ENCODE measurements around the gene LRRTM4. TPM values are rescaled to one million over a fixed set of nuclear protein-coding genes. Genes with fewer than 3 reads are reported as not detected.
"Not testable (repeated sequence)": the region's sequence is repeated elsewhere in the genome, so short reads cannot be mapped to it uniquely, and the experiment has no call there.

The LRRTM4 gene
- polyA plus RNA-seq, 1 donor = 0.58 TPM

DNA sequence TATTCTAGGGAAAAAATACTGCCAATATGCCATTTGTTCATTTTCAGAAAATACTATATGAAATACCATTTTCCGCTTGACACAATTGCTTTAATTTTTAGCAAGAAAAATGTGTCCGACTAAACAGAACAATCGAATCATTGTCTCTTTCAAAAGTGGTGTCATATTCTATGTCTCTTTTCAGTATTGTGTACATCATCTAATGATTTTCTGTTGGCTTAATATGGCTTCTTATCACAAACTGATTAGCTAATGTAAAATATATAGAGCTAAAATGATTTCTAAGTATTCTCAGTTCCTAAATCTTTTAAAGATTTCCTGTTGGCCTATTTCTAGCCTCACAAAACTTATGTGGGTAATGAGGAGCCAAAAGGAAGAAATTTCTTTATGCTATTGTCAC lies 436.6 kb downstream of the LRRTM4 start:
- DNase-seq (ENCODE audit: low read depth) = no peak

DNA sequence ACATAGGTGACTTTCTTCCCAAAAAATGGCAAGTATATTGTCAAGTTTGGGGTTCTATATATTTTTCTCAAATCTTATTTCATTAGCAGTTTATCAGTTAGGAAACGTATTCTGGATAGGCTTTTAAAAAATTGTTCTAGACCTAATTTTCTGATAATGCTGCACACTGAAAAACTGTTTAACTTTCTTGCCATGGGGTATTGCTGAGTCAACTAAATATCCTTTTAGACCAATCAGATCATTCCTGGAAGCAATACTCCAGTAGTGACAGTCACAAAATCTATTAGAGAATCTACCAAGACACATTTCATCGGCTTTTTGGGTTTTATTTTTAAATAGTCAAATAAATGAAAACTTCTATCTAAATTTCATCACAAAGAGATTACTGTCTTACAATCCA lies 440.6 kb downstream of the LRRTM4 start:
- DNase-seq (ENCODE audit: low read depth) = no peak

DNA sequence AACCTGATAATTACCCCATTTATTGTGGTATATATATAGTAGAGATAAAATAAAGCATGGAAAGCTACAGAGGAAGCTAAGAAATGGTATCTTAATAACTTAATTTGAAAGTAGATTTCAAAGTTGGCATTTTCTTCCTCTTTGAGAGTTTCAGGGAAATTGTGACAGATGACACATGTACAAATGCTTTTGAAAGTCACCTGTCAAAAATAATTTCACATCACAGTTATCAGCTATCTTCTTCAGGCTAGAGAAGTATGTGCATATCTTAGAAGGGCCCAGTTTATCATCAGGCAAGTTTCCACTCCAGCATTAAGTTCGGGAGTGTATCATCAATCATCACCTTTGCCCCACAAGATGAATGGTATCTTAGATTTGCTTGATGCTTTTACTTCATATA lies 457.9 kb downstream of the LRRTM4 start:
- no peak for DNase-seq (ENCODE audit: low read depth)

DNA sequence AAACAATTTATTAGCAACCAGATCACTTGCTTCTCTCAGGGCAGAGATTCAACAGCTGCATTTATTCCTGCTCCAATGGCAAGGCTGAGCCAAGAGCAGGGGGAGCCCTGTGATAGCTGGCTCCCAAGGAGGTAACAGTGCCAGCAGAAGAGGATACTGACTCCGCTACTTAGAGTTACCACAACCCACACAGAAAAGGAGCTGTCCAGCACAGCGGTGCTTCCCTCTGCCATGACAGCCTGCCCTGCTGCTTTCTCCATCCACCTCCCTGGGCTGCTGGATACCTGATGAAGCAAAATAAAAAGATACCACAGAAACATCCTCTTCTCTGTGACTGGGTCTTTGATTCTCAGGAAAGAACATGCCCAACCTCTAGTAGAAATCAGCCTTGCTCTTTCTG lies 467.2 kb downstream of the LRRTM4 start:
- DNase-seq (ENCODE audit: low read depth) = no peak

DNA sequence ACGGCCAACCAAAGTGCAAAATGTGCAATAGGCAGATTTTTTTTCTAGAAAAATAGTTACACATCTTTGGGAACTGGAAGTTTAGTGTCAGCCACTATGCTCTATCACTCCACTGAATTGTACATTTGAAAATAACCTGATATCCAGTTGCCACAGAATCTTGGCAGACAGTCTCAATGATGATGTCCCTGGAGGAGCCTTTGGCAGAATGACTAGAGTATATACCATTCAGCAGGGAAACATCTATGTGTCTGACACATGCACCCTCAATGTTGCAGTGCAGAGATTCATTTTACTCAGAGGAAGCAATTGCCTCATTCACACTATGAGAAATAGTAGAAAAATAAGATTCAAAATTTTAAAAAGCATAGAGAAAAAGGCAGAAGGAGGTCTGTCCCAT lies 475.8 kb downstream of the LRRTM4 start:
- no peak for DNase-seq (ENCODE audit: low read depth)

DNA sequence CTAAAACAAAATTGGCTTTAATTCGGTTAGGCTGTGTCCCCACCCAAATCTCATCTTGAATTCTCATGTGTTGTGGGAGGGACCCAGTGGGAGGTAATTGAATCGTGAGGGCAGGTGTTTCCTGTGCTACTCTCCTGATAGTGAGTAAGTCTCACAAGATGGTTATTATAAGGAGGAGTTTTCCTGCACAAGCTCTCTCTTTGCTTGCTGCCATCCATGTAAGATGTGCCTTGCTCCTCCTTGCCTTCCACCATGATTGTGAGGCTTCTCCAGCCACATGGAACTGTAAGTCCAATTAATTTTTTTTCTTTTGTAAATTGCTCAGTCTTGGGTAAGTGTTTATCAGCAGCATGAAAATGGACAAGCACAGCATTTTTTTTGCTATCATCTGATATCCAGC lies 476.7 kb downstream of the LRRTM4 start:
- DNase-seq (ENCODE audit: low read depth) = not testable (repeated sequence)

DNA sequence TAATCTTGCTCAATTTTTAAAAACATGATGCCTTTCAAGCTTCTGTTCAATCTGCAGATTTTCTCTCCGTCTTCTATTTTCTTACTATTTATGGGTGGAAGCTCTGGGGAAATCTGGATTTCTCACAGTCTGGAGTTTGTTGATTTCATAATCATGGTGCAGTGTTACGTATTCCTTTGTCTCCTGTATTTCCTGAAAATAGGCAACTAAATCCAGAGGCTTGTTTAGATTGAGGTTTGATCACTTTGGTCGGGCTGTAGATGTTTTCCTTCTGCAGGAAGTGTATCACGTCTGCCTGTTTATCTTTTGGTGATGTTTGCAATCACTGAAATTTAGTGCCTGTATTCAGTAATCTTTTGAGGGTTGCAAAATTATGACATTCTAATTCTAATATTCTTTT lies 487.7 kb downstream of the LRRTM4 start:
- no peak for DNase-seq (ENCODE audit: low read depth)

DNA sequence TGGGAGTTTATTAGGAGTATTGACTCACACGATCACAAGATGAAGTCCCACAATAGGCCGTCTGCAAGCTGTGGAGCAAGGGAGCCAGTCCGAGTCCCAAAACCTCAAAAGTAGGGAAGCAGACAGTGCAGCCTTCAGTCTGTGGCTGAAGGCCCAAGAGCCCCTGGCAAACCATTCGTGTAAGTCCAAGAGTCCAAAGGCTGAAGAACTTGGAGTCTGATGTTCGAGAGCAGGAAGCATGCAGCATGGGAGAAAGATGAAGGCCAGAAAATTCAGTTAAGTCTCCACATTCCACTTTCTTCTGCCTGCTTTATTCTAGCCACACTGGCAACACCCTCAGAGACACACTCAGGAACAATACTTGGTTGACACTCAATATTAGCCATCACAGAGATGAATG lies 492.9 kb downstream of the LRRTM4 start:
- DNase-seq (ENCODE audit: low read depth) = not testable (repeated sequence)

DNA sequence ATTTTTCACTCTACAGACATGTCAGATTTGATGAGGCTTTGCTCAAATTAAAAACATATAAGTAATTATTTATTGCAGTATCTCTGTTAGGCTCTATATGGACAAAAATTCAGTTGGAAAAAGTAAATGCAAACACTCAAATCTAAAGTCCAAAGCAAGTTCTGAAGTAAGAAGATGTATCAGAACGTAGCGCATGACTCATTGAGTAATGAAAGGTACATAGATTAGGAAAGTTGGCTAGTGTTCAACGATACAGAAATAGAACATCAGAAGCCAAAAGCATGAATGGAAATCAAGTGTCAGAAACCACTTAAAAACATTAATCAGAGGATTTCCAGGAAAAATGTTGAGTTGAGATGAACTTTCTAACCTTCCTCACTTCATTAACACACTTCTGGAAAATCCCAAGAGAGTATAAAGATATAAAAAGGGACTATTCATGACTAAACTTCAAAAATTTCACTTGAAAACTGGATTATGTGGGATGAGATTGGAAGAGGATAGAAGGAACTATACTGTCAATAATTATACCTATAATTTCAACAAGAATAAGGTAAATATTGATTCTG lies 494.1 kb downstream of the LRRTM4 start:
- no peak for DNase-seq (ENCODE audit: low read depth)

DNA sequence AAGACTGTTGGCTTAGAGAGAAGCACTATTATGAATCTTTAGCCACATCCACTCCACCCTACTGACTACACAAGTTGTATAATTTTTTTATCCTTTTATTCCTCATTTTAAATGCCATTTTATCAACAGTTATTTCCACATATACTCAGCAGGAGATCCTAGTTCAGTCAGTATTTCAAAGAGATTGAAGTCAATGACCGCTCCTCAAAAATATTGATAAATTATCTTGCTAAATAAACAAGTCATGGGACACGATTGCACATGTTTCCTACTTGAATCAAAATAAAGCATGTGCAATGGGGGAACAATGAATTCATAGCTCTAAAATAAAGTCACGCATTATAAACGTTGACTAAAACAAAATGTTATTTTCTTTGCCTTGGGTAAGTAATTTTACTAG lies 496.5 kb downstream of the LRRTM4 start:
- DNase-seq (ENCODE audit: low read depth) = no peak

DNA sequence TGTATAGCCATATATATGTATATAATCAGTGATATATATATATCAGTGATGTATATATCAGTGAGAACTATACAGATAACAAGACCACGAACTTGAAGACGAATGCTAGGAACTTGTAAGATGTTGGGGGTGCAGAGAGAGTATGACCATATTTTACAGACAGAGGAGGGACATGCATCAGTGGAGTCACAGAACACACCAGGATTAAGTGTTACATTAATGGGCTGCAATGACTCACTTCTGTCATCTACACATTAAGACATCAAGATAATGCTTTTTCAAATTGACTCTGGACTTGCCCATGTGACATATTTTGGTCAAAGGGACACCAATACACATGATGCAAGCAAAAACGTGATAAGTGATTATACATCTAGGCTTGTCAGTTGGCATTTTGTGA lies 501.0 kb downstream of the LRRTM4 start:
- no peak for DNase-seq (ENCODE audit: low read depth)

DNA sequence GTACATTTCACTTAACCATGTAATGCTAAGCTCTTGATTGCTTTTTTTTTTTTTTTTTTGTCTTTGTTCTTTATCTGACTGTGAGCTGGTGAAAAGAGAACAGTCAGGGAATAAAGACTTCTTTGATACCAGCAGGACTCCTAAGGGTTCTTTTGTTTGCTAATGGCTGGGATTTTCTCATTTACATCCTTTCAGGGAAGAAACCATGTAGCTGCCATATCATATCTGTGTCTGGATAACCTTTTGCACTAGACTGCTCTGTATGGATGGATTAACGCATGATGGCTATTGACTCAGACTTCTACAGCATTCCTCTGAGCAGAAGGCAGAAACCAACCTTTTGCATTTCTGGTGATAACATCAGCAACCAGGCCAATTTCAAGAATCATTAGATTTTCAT lies 504.0 kb downstream of the LRRTM4 start:
- DNase-seq (ENCODE audit: low read depth) = no peak

DNA sequence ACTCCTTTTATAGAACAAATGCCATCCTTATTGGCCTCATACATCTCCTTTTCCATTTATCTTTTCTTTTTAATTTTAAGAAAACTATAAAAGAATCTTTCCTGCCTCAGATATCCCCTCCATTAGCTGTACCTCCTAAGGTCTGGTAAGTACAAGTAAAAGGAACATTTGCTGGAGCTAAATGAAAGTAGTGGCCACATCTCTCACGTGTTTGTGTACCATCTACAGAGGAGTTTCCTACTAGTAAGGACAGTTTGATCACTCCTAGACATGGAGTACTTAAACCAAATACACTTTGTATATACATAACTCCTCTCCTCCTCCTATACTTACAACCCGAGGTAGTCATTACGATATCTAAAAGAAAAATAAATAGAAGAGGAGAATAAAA lies 504.8 kb downstream of the LRRTM4 start:
- DNase-seq (ENCODE audit: low read depth) = no peak

DNA sequence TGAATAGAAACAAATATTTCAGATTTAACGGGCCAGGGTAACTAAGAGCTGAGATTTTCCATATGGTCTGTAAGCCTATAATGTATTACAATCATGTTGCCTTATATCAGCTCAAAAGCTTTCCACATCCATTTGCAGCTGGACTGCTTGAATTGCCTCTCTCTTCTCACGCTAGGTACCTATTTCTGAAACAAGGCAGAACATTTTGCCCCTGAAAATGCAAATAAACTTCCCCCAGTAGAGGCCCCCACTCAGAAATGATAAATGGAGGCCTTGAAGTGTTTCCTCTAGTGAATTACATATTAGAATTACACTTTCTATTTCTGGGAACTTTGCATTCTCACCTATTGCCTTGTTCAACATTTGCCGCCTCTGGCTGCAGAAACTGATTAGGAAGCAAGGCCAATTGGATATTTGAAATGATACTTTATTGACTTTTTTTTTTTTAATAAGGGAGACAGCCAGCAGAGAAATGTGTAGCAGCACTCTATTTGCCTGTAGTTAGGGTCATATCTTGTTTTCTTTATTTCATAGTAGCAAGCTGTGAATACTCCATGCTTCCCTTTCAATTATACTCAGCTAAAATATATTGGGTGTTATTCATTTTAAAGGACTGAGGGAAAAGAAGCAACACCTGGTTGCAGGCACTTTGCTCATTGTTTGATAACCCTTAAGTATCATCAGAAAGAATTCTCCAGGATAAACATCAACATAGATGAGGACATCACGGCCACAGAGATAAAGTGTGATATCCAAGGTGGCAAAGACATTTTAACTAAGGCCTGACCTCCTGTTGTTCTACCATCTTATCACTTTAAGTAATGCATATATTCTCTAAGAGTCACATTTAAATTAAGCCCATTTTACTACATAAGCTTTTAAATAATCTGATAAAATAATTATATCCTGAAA lies 505.5 kb downstream of the LRRTM4 start:
- no peak for DNase-seq (ENCODE audit: low read depth)

DNA sequence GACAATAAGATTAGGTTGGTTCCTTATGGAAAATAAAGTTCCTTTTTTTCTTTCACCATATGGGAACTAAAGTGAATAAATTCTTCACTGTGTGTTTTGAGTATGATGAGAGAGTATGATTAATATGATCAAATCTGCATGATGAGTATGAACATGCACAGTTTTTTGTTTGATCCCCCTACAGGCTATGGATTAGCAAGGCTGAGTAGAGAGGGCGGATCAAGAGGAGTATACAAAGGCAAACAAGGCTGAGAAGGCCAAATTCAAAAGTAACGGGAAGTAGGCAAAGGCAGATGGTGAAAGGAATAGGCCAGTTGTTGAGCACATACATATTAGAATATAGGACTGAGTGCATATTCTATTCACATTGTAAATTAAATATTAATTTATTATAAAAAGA lies 508.2 kb downstream of the LRRTM4 start:
- DNase-seq (ENCODE audit: low read depth) = no peak

DNA sequence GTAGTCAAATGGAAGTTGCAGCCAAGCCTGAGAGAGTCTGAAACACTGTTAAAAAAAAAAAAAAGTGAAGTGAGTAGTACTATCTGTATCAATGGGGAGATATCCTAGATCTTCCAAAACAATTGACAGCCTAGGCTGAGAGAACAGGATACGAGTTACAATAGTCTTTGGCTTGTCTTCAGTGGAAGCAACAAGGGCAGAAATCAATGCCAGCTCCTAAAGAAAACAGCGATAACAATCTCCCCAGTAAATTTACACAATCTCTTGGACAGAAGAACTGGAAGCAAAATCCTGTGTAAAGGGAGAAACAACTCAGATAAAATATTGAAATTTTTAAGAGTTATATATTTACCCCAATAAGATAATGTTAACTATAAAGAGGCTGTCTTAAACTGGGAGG lies 508.7 kb downstream of the LRRTM4 start:
- no peak for DNase-seq (ENCODE audit: low read depth)

DNA sequence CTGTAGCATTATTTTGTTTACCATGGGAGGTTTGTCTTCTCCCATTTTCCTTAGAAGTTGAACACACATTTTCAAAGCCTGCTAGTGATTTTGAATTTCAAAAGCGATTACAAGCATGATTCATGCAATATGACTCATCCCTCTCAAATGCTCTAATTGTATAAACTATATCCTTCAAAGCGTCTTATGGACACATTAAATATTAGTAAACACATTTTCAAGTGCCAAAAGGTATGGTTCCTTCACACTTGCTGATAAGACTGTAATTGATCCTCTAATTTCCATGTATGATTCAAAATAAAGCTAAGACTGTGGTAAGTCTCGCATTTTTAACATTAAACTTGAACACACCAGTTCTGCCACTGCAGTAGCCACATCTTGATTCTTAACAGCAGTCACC lies 512.9 kb downstream of the LRRTM4 start:
- DNase-seq (ENCODE audit: low read depth) = no peak

DNA sequence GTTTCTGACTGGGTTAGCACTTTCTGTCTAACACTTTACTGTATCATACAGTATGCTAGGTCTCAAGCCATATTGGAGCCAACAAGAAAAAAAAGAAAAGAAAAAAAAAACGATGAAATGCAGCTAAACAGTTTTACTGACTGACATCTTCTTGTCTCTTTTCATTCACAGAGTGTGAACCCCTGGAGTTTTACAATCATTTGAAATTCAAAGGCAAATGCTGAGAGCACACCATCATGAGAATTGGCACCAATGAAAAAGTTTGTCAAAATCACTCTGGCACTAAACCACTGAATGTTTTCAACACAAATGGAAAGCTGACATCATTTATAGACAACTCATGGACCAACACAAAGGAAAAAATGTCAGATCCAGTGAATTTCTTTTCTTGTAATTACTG lies 513.3 kb downstream of the LRRTM4 start:
- DNase-seq (ENCODE audit: low read depth) = no peak

DNA sequence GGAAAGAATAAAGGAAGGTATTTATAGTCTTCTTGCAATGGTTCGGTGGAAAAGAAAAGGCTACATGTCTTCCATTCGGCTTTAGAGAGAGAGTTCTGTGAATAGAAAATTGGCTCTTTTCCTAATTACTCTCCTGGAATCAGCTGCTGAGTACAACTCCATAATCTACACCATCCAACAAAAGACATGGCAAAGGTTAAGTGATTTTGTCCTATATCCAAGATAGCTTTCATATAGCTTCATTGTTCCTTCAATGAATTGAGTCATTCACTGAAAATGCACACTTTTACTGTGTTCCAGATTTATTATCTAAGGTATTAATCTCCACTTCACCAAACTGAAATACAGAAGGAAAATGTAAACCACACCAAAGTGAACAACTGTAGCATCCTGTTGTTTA lies 514.5 kb downstream of the LRRTM4 start:
- DNase-seq (ENCODE audit: low read depth) = no peak

DNA sequence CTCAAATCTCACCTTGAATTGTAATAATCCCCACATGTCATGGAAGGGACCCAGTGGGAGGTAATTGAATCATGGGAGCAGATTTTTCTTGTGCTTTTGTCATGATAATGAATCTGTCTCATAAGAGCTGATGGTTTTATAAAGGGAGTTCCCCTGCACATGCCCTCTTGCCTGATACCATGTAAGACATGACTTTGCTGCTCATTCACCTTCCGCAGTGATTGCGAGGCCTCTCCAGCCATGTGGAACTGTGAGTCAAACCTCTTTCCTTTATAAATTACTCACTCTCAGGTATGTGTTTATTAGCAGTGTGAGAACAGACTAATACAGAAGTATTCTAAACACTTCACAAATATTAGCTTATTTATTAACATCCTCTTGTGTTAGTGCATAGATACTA lies 516.7 kb downstream of the LRRTM4 start:
- no peak for DNase-seq (ENCODE audit: low read depth)

DNA sequence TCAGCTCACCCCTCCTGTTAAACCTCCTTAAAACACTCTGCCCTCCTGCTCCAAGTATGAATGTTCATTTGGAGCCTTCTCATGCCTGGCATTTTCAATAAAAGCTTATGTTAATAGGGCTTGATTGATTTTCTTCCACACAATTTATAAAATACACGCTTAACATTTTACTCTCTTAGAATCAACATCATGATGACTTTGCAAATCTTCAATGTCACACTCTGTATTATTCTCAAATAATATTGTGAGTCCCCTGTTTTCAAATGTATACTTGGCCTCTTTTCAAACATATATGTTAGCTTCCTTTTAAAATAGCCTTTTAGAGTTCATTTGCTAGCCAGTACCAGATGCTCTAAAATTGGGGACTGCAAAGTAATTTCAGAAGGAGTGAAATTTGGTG lies 520.3 kb downstream of the LRRTM4 start:
- no peak for DNase-seq (ENCODE audit: low read depth)

DNA sequence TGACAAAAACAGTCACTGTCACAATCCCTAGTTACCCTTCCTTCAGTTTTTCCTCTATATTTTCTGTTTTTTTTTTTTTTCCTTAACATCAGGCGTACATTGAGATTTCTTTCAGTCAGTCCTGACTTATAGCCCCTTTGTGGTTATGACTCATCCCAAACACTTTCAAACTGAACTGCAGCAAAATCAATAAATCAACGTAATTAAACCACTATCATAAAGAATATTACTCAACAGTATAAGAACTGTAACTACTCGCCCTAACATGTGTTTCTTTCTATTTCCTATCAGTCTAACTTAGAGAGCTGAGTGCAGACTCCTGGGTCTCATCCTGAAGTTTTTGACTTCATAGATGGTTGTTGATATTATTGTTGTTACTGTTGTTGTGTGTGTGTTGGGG lies 523.5 kb downstream of the LRRTM4 start:
- DNase-seq (ENCODE audit: low read depth) = no peak

DNA sequence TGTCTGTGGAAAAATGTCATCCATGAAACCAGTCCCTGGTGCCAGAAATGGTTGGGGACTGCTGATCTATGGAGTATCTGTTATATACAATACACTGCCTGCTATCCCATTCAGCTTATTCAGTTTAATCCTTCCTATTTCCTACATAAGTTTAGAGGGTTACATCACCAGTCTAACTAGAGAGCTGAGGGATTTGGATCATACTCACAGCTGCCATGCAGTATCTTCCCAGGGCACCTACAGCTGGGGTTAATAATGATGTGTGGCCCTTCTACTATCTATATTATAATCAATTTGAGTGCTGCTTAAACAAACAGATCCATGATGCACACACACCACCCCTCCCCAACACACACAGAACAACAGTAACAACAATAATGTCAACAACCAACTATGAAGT lies 524.0 kb downstream of the LRRTM4 start:
- DNase-seq (ENCODE audit: low read depth) = no peak

DNA sequence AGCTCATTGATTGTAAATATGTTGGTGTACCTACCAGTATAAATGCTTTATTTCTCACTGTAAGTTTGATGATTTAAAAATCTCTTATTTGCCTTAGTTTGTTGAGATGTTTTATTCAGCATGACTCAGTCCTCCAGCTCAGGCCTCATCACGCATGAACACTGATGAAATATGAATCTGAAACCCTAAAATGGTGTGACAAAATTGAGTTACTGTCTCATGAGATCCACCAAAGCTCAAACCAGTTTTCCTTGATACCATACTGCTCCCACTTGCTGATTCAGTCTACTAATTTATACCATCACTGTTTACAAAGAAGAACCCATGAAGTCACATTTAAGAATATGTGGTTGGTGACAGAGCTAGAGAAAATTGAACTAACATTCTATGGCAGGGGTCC lies 524.9 kb downstream of the LRRTM4 start:
- DNase-seq (ENCODE audit: low read depth) = no peak
